Measurements from ENCODE around the gene CTNNA2.

The CTNNA2 gene

GRCh38 chr2:79713131-79713785, 200.4 kb downstream of the CTNNA2 start:
- DNase-seq (ENCODE audit: low read depth), result no peak

GRCh38 chr2:79714283-79714682, 201.4 kb downstream of the CTNNA2 start:
- no peak for DNase-seq (ENCODE audit: low read depth)

GRCh38 chr2:79715338-79715737, 202.5 kb downstream of the CTNNA2 start:
- no peak for DNase-seq (ENCODE audit: low read depth)

GRCh38 chr2:79716266-79716665, 203.4 kb downstream of the CTNNA2 start:
- no peak for DNase-seq (ENCODE audit: low read depth)

- DNase-seq (ENCODE audit: low read depth), result no peak
Measured at GRCh38 chr2:79717364-79718007, 204.6 kb downstream of the CTNNA2 start.

- DNase-seq (ENCODE audit: low read depth), result no peak
Measured at GRCh38 chr2:79721061-79721460, 208.2 kb downstream of the CTNNA2 start.

GRCh38 chr2:79721966-79722365, 209.1 kb downstream of the CTNNA2 start:
- DNase-seq (ENCODE audit: low read depth), result no peak

- DNase-seq (ENCODE audit: low read depth), result no peak
Measured at GRCh38 chr2:79723830-79724229, 211.0 kb downstream of the CTNNA2 start.

GRCh38 chr2:79729532-79729931, 216.7 kb downstream of the CTNNA2 start:
- DNase-seq (ENCODE audit: low read depth), result no peak

GRCh38 chr2:79734518-79734917, 221.7 kb downstream of the CTNNA2 start:
- DNase-seq (ENCODE audit: low read depth), result no peak

- no peak for DNase-seq (ENCODE audit: low read depth)
Measured at GRCh38 chr2:79740879-79741443, 228.1 kb downstream of the CTNNA2 start.

- DNase-seq (ENCODE audit: low read depth), result no peak
Measured at GRCh38 chr2:79750321-79750720, 237.5 kb downstream of the CTNNA2 start.

- no peak for DNase-seq (ENCODE audit: low read depth)
Measured at GRCh38 chr2:79757526-79757925, 244.7 kb downstream of the CTNNA2 start.

GRCh38 chr2:79758042-79758441, 245.2 kb downstream of the CTNNA2 start:
- DNase-seq (ENCODE audit: low read depth), result no peak

GRCh38 chr2:79758749-79759282, 246.0 kb downstream of the CTNNA2 start:
- no peak for DNase-seq (ENCODE audit: low read depth)

GRCh38 chr2:79770926-79771325, 258.1 kb downstream of the CTNNA2 start:
- no peak for DNase-seq (ENCODE audit: low read depth)

- no peak for DNase-seq (ENCODE audit: low read depth)
Measured at GRCh38 chr2:79771493-79771892, 258.6 kb downstream of the CTNNA2 start.

GRCh38 chr2:79774016-79774415, 261.2 kb downstream of the CTNNA2 start:
- no peak for DNase-seq (ENCODE audit: low read depth)

- DNase-seq (ENCODE audit: low read depth), result no peak
Measured at GRCh38 chr2:79776461-79776860, 263.6 kb downstream of the CTNNA2 start.

- no peak for DNase-seq (ENCODE audit: low read depth)
Measured at GRCh38 chr2:79780781-79781180, 267.9 kb downstream of the CTNNA2 start.

- no peak for DNase-seq (ENCODE audit: low read depth)
Measured at GRCh38 chr2:79782576-79783452, 270.0 kb downstream of the CTNNA2 start.

- DNase-seq (ENCODE audit: low read depth), result no peak
Measured at GRCh38 chr2:79788952-79789651, 276.3 kb downstream of the CTNNA2 start.
